Prostate gland (tissue), 2 donors: ENCODE results near the gene BCOR.

ENCODE experiments used
- POLR2A ChIP-seq: fragments of 450-650 bp; IDR thresholded peaks from one replicate; pipeline ENCODE4 v1.6.1; 2016; ENCODE audit warnings: antibody characterized with exemption, mild to moderate bottlenecking
- POLR2AphosphoS5 ChIP-seq: sonication (generic); formaldehyde crosslinking; IDR thresholded peaks from one replicate; pipeline ENCODE4 v1.6.1; 2017; ENCODE audit warnings: antibody characterized with exemption
- TF ChIP-seq, protein P1 (sequence below), 4 experiments: fragments of 200-600 bp in 2 of 4; fragments of 450-650 bp in 2 of 4; sonication (generic) in 2 of 4; IDR thresholded peaks; 1 replicate in 3 of 4; 2 replicates in 1 of 4; pipeline ENCODE4 v1.5.1; 2016 to 2019; ENCODE audit warnings: antibody characterized with exemption in 4 of 4, mild to moderate bottlenecking in 2 of 4, moderate library complexity in 2 of 4

DNA sequence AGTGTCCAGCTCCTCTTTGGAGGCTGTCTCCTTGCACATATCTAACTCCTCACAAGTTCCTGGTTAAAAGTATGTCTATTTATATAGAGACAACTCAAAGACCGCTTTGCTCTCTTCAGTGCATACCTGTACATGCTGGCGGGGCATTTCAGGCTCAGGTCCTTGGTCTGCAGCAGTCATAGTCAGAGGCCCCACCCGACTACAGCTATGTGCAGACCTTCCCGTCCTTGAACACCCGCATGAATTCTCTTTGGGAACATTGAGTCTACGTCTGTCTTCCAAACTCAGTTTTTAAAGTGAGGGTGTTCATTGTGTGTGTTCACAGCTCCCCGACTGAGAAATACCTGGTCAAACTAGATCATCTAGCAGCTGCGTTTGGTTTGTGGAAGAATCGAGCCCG, 4.2 kb downstream of the BCOR start:
- no peak for TF ChIP-seq POLR2A
- TF ChIP-seq, protein P1, sequence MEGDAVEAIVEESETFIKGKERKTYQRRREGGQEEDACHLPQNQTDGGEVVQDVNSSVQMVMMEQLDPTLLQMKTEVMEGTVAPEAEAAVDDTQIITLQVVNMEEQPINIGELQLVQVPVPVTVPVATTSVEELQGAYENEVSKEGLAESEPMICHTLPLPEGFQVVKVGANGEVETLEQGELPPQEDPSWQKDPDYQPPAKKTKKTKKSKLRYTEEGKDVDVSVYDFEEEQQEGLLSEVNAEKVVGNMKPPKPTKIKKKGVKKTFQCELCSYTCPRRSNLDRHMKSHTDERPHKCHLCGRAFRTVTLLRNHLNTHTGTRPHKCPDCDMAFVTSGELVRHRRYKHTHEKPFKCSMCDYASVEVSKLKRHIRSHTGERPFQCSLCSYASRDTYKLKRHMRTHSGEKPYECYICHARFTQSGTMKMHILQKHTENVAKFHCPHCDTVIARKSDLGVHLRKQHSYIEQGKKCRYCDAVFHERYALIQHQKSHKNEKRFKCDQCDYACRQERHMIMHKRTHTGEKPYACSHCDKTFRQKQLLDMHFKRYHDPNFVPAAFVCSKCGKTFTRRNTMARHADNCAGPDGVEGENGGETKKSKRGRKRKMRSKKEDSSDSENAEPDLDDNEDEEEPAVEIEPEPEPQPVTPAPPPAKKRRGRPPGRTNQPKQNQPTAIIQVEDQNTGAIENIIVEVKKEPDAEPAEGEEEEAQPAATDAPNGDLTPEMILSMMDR (IDR thresholded peaks at IDR 0.05) = no peak
- TF ChIP-seq POLR2AphosphoS5 = no peak
